Left forelimb (tissue), 1 donor: ENCODE data around the gene HIVEP1.

ENCODE experiments used
- DNase-seq: peaks from one replicate; pipeline ENCODE4 v3.0.0-alpha.2; 2018; ENCODE audit warnings: low spot score

HIVEP1 gene

GRCh38 chr6:12190252-12190651 is 178.1 kb downstream of the HIVEP1 start:
- DNase-seq, result no peak

- no peak for DNase-seq
Measured at GRCh38 chr6:12196326-12196936, 184.3 kb downstream of the HIVEP1 start.

DNA sequence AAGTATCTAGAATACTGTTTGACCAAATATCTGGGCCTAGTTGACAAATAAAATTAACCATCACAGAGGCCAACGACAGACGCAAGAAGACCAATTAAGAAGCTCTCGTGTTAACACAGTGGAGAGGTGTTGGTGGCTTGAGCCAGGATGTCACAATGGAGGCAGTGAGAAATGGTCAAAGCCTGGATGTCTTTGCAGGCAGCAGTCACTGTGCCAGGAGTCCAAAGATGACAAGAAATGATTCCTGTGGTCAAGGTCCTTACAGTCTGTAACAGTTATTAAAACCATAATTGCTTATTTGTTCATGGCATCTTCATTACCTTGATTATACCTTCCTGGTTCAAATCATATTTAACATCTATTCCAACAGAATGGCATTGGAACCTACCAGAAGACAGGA is 186.7 kb downstream of the HIVEP1 start:
- DNase-seq, result no peak

- no peak for DNase-seq
Measured at GRCh38 chr6:12200015-12200564, 188.0 kb downstream of the HIVEP1 start.

DNA sequence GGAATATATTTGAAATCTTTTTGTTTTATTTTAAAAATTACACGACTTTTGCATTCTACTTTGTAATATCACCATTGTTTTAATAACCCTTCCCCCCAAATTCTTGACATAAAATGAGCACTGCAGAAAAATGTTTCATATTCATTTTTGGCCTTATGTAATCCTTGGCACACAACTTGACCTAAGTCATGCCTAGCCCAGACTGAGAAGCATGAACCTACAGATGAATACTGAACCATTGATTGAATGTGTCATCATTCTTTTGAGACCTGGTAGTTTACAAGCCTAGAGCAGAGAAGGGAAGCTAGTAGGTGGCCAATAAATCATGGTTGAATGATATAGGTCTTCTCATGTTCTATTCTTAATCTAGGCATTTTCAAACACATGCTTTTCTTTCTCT is 188.6 kb downstream of the HIVEP1 start:
- DNase-seq, result no peak

DNA sequence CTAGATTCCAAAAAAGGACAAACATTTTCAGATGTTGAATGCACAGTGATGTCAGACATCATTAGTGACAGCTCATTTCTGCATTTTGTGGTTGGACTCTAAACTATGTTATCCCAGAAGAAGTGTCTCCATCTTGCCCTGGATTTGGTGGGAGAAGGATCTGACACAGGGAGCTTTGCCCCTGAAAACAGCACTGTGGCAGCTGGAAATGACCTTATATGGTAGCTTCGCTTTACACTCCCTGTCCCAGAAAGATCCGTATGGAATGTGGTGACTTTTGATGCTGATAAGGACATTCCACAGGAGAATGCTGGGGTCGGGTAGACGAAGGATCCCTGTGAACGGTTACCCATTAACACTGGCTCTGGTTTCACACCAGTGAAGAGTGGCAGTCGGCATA is 190.9 kb downstream of the HIVEP1 start:
- DNase-seq, result no peak

GRCh38 chr6:12208190-12208589 is 196.1 kb downstream of the HIVEP1 start:
- DNase-seq, result no peak

DNA sequence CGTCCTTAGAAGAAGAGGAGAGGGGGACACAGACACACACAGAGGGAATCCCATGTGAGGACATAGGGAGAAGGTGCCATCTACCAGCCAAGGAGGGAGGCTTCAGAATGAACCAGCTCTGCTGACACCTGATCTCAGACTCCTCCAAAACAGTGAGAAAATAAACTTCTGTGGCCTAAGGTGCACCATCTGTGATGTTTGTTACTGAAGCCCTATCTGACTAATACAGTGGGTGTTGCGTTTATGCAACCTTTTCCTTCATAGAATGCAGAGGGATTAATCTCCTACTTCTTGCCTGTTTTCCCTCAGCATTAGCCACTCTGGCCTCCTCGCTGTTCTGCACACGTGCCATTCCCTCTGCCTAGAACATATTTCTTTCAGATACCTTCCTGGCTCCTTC is 196.6 kb downstream of the HIVEP1 start:
- no peak for DNase-seq
